Glutamatergic neuron (in vitro differentiated cells): ENCODE measurements around the gene CUEDC1. TPM values are rescaled to one million over a fixed set of nuclear protein-coding genes. Genes with fewer than 3 reads are reported as not detected.
A peak's percentile ranks its signal among the peaks of the same experiment; 100 is the strongest.

ENCODE experiments used
- DNase-seq: peaks from one replicate; pipeline ENCODE4 v3.0.0; 2022
- H3K27ac Mint-ChIP-seq: one replicate; pipeline ENCODE4 v1.8.0; 2020; ENCODE audit warnings: mild to moderate bottlenecking, mixed read lengths, inconsistent platforms; ENCODE audit not compliant: unreplicated experiment
- H3K27me3 Mint-ChIP-seq: one replicate; pipeline ENCODE4 v1.8.0; 2020; ENCODE audit warnings: mild to moderate bottlenecking, moderate library complexity, mixed read lengths, inconsistent platforms; ENCODE audit not compliant: unreplicated experiment
- H3K36me3 Mint-ChIP-seq: one replicate; pipeline ENCODE4 v1.8.0; 2020; ENCODE audit warnings: mild to moderate bottlenecking, mixed read lengths, inconsistent platforms; ENCODE audit not compliant: unreplicated experiment
- H3K4me1 Mint-ChIP-seq: one replicate; pipeline ENCODE4 v1.8.0; 2020; ENCODE audit warnings: mild to moderate bottlenecking, low read depth, mixed read lengths, inconsistent platforms; ENCODE audit not compliant: unreplicated experiment
- H3K4me3 Mint-ChIP-seq: one replicate; pipeline ENCODE4 v1.8.0; 2020; ENCODE audit warnings: mild to moderate bottlenecking, mixed read lengths, inconsistent platforms; ENCODE audit not compliant: unreplicated experiment
- H3K9me3 Mint-ChIP-seq: one replicate; pipeline ENCODE4 v1.8.0; 2020; ENCODE audit warnings: mild to moderate bottlenecking, moderate library complexity, mixed read lengths, inconsistent platforms; ENCODE audit not compliant: unreplicated experiment
- CTCF ChIP-seq: fragments of 200-600 bp; sonication (generic); IDR thresholded peaks from one replicate; pipeline ENCODE4 v1.5.0; 2021; ENCODE audit not compliant: partially characterized antibody, unreplicated experiment
- total RNA-seq: library from RNA; stranded (reverse); fragmentation: NEBNext Ultra II Directional; extraction: Animal tissue kit (Norgen Biotek cat#: 25700); gene quantifications from one replicate; pipeline ENCODE4 v1.2.1, GENCODE V29; 2021; ENCODE audit not compliant: unreplicated experiment

Gene CUEDC1
- total RNA-seq, 1 donor from 2014 or later, result 22.9 TPM

- H3K4me3 Mint-ChIP-seq, result peak overlapping the region; percentile 28
- peak overlapping the region; percentile 26 for H3K27ac Mint-ChIP-seq
- H3K9me3 Mint-ChIP-seq, result peaks cover 1% of the 10 kb centered on the region
- peaks cover 47% of the 10 kb centered on the region for H3K4me1 Mint-ChIP-seq
- peaks cover 5% of the 10 kb centered on the region for H3K27me3 Mint-ChIP-seq
- DNase-seq, result peak; percentile 42
- H3K36me3 Mint-ChIP-seq, result no peaks in the 10 kb centered on the region
- no peak for TF ChIP-seq CTCF
Measured at GRCh38 chr17:57915985-57916757, 39.0 kb downstream of the CUEDC1 start.

GRCh38 chr17:57915544-57915943, 39.7 kb downstream of the CUEDC1 start:
- DNase-seq, result peak; percentile 41
- Mint-ChIP-seq H3K36me3 (no peaks in the 10 kb centered on the region), H3K27me3 (peaks cover 5% of the 10 kb centered on the region), H3K9me3 (peaks cover 1% of the 10 kb centered on the region), H3K4me3 (peak overlapping the region; percentile 28), H3K4me1 (peaks cover 47% of the 10 kb centered on the region), H3K27ac (no peak overlapping the region)
- no peak for TF ChIP-seq CTCF

- peaks cover 45% of the 10 kb centered on the region for H3K4me1 Mint-ChIP-seq
- no peak overlapping the region for H3K4me3 Mint-ChIP-seq
- TF ChIP-seq CTCF, result no peak
- peaks cover 5% of the 10 kb centered on the region for H3K27me3 Mint-ChIP-seq
- H3K27ac Mint-ChIP-seq, result no peak overlapping the region
- no peak for DNase-seq
- H3K9me3 Mint-ChIP-seq, result peaks cover 1% of the 10 kb centered on the region
- H3K36me3 Mint-ChIP-seq, result no peaks in the 10 kb centered on the region
Measured at GRCh38 chr17:57914273-57915142, 40.7 kb downstream of the CUEDC1 start.

- DNase-seq, result no peak
- Mint-ChIP-seq H3K36me3 (no peaks in the 10 kb centered on the region), H3K9me3 (peaks cover 1% of the 10 kb centered on the region), H3K4me1 (peaks cover 45% of the 10 kb centered on the region), H3K4me3 (peak overlapping the region; percentile 35), H3K27me3 (peaks cover 5% of the 10 kb centered on the region), H3K27ac (no peak overlapping the region)
- no peak for TF ChIP-seq CTCF
Measured at GRCh38 chr17:57913575-57914272, 41.5 kb downstream of the CUEDC1 start.
